ENCODE data around the gene PLCB1. TPM values are rescaled to one million over a fixed set of nuclear protein-coding genes. Genes with fewer than 3 reads are reported as not detected.
A peak's percentile ranks its signal among the peaks of the same experiment; 100 is the strongest.

PLCB1 gene
- total RNA-seq, 1 experiment from 2014 or later: 7.2 TPM

- no peak for DNase-seq (ENCODE audit: low read depth)
Observed at GRCh38 chr20:8917084-8917483, 785.0 kb downstream of the PLCB1 start.

DNA sequence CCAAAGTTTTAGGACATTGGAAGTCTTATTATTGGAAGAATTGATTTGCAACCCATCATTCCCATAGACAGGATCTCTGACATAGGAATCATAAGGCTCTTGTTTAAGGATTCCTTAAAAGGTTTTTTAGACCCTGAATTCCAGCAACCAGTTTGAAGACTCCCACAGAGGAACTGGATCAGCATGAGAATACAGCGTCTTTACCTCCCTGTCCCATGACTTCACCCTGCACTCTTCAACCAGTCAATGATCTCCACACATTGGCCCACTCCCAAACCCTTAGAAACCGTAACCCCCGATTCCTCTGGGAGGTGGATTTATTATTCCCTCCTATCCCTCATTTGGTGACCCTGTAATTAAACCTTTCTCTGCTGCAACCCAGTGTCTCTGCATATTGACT, 786.1 kb downstream of the PLCB1 start:
- no peak for DNase-seq (ENCODE audit: low read depth)

DNA sequence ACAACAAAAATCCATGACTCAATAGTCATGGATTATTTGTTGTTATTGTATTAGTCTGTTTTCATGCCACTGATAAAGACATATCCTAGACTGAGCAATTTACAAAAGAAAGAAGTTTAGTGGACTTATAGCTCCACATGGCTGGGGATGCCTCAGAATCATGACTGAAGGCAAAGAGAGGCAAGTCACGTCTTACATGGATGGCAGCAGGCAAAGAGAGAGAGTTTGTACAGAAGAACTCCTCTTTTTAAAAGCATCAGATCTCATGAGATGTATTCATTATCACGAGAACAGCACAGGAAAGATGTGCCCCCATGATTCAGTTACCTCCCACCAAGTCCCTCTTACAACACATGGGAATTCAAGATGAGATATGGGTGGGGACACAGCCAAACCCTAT, 792.5 kb downstream of the PLCB1 start:
- no peak for DNase-seq (ENCODE audit: low read depth)

GRCh38 chr20:8930726-8931125, 798.7 kb downstream of the PLCB1 start:
- no peak for DNase-seq (ENCODE audit: low read depth)

DNA sequence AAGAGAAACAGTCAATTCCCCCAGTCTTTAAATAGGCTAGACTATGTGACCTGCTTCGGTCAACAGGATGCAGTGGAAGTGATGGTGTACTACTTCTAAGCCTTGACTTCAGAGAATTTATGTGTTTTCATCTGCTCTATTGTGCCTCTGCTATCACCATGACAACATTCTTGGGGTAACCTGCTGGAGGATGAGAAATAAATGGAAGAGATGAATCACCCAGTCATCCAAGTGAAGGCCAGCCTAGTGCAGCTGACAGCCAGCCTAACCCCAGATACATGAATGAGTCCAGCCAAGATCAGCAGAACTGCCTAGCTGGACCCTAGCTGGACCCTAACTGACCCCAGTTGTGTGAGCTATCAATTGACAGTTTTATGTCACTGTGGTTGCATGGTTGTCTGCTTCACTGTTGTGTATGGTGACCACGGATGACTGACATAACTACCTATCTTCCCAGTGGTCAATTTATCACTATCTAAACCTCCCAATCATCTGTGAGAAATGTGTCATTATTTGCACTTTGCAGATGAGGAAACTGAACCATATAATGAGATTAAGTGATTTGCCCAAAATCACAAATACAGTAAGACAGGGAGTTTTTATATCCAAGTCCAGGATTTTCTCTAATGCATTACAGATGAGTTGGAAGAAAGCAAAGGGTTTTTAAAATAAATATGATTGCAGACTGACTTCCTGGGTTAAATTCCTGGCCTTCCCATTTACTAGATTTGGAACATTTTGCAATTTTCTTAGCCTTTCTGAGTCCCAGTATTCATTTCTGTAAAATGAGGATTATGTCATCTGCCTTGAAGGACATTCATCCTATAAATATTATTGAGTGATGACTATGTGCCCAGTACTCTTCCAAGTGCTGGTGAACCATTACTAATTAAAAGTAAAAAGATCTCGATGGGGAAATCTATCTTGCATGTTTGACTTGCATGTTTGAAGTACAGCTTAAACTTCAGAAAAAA, 800.4 kb downstream of the PLCB1 start:
- peak; percentile 76 for DNase-seq (ENCODE audit: low read depth)

GRCh38 chr20:8933381-8933807, 801.3 kb downstream of the PLCB1 start:
- DNase-seq (ENCODE audit: low read depth): no peak

GRCh38 chr20:8934362-8934761, 802.3 kb downstream of the PLCB1 start:
- DNase-seq (ENCODE audit: low read depth): no peak

Small RNA genes lying within 50 kb of the gene (small RNA-seq; reads per million reads assigned to genes)
- gene AL445567.1 (not detected), gene RNU105B (not detected)

Other genes with a start within 250 kb of the PLCB1 start
- 0.39 TPM in 1 of 2 replicates, not detected in the other for gene HAO1, start 191.8 kb upstream of the PLCB1 start, total RNA-seq (2014; rRNA removed; shearing (Covaris generic))
- gene TMX4, start 112.5 kb upstream of the PLCB1 start, total RNA-seq (2014; rRNA removed; shearing (Covaris generic)): 12.4 and 13.8 TPM in 2 replicates